ENCODE measurements around the gene KIR2DL1.
"Not testable (repeated sequence)": the region's sequence is repeated elsewhere in the genome, so short reads cannot be mapped to it uniquely, and the experiment has no call there.

Gene KIR2DL1

DNA sequence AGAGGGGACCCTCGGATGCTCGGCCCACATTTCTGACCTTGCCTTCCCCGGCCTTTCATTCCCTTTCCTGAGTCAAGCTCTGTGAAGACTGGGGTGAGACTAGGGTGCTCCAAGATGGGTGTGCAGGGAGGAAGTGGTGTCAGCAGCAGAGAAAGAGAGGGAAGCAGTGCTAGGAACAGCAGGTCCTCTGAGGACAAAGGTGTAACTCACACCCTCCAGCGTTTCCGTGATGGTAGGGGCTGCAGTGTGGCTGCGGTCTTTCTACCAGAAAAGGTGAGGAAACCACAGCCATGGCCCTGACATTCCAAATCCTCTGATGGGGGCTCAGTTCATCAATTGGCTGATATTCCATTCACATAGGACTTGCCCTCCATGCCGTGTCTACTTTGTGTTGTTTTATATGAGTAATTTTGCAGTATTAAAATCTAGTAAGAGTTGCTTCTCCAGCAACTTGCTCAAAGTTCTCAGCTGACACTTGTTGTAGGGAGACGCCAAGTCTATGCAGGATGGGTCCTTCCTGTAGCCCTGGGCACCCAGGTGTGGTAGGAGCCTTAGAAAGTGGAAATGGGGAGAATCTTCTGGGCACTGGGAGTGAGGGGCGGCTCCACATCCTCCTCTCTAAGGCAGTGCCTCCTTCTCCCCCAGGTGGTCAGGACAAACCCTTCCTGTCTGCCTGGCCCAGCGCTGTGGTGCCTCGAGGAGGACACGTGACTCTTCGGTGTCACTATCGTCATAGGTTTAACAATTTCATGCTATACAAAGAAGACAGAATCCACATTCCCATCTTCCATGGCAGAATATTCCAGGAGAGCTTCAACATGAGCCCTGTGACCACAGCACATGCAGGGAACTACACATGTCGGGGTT is 48.3 kb downstream of the KIR2DL1 start:
- FAIRE-seq (no peak), DNase-seq (ENCODE audit: low spot score) (no peak)

DNA sequence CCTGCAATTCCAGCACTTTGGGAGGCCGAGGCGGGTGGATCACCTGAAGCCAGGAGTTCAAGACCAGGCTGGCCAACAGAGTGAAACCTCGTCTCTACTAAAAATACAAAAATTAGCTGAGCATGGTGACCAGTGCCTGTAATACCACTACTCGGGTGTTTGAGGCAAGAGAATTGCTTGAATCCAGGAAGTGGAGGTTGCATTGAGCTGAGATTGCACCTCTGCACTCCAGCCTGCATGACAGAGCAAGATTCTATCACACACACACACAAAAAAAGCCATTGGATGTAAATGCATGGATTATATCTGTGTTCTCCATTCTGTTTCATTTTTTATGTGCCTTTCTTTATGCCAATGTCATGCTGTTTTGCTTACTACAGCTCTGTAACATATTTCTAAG is 54.8 kb downstream of the KIR2DL1 start:
- not testable (repeated sequence) for DNase-seq (ENCODE audit: low spot score); FAIRE-seq

DNA sequence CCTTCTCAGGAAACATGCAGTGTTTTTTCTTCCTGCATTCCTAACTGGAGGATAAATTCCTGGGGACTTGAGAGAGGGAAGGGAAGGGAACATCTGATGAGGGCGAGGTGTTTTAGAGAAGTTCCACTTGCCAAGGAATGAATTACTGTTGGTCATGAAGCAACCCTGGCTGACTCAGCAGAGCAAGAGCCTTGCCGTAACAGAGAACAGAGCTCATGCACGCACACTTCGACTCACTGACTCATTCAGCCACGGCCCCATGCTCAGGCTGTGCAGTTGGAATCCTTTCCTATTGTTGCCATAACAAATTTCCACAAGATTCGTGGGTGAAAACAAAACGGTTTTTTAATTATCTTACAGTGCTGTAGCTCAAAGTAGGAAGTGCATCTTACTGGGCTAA is 55.7 kb downstream of the KIR2DL1 start:
- not testable (repeated sequence) for FAIRE-seq; DNase-seq (ENCODE audit: low spot score)

DNA sequence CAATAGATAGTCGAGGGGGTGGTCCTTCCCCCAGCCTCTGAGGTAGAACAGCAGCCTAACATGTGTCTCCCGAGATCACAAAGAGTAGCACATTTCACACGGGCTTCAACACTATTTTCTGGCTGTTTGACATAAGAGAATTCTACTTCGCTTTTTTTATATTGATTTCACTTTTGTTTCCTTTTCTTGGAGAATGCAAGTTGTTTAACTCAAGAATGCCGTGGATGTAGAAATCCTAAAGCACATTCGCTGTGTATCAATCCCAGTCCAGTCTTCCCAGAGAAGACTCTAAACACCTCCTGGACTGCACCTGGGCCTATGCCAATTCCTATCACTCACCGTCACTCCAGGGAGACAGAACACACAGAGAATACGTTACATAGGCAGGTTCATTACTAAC is 58.5 kb downstream of the KIR2DL1 start:
- DNase-seq (ENCODE audit: low spot score); FAIRE-seq: not testable (repeated sequence)

DNA sequence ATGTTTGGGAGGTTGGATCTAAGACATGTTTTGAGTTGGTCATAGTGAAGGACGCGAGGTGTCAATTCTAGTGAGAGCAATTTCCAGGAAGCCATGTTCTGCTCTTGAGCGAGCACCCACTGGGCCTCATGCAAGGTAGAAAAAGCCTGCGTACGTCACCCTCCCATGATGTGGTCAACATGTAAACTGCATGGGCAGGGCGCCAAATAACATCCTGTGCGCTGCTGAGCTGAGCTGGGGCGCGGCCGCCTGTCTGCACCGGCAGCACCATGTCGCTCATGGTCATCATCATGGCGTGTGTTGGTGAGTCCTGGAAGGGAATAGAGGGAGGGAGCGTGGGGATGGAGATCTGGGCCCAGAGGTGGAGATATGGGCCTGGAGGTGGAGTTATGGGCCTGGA is 62.9 kb downstream of the KIR2DL1 start, which contains the start of gene KIR2DS4:
KIR2DS4 (plus strand) TSS at position 181 of the 400 bp plus-strand sequence.
- not testable (repeated sequence) for FAIRE-seq; DNase-seq (ENCODE audit: low spot score)

All from RCC 7860 (cell line).